ENCODE measurements around the gene RORB. TPM values are rescaled to one million over a fixed set of nuclear protein-coding genes. Genes with fewer than 3 reads are reported as not detected.

Gene RORB
- total and polyA plus RNA-seq, 2 donors (not counting 1 experiment from before 2014, with no cell fraction given), result 0.24 to 4.3 TPM

- Histone ChIP-seq H3K36me3 (ENCODE audit: control insufficient read depth, insufficient read depth, low read length) (no peaks in the 10 kb centered on the region), H3K27me3 (ENCODE audit: control insufficient read depth, insufficient read depth, low read length) (no peaks in the 10 kb centered on the region), H2AFZ (ENCODE audit: low read length) (no peak overlapping the region), H3K4me1 (ENCODE audit: control insufficient read depth, extremely low read depth, insufficient read depth, low read length) (no peaks in the 10 kb centered on the region), H4K20me1 (ENCODE audit: control insufficient read depth, extremely low read depth, insufficient read depth, low read length) (no peaks in the 10 kb centered on the region), H3K4me3 (replicated peaks in 1 of 4; ENCODE audit: control extremely low read depth in 1 of 4, insufficient read depth in 1 of 4, low read depth in 3 of 4, low read length in 4 of 4) (no peak overlapping the region), H3K4me2 (ENCODE audit: extremely low read depth, insufficient read depth, low read length) (no peak overlapping the region), H3K9me3 (ENCODE audit: control insufficient read depth, insufficient read depth, low read depth, low read length) (no peaks in the 10 kb centered on the region), H3K79me2 (ENCODE audit: control insufficient read depth, insufficient read depth, low read length) (no peaks in the 10 kb centered on the region), H3K27ac (ENCODE audit: insufficient read depth, low read length) (no peak overlapping the region), H3K9ac (ENCODE audit: insufficient read depth, low read length) (no peak overlapping the region)
- DNase-seq (ENCODE audit: low read depth in 2 of 2), result no peak
- TF ChIP-seq EZH2 (IDR thresholded peaks at IDR 0.05; ENCODE audit: low read length, missing control alignments) (no peak), CTCF (conservative IDR thresholded peaks at IDR 0.05 in 1 of 2, IDR thresholded peaks at IDR 0.05 in 1 of 2; ENCODE audit: low read depth in 1 of 2, low read length in 2 of 2) (no peak)
These were observed 16.1 kb downstream of the RORB start for GRCh38 chr9:74513221-74513620.

- Histone ChIP-seq H4K20me1 (ENCODE audit: control insufficient read depth, extremely low read depth, insufficient read depth, low read length) (no peaks in the 10 kb centered on the region), H3K9me3 (ENCODE audit: control insufficient read depth, insufficient read depth, low read depth, low read length) (no peaks in the 10 kb centered on the region), H2AFZ (ENCODE audit: low read length) (no peak overlapping the region), H3K27me3 (ENCODE audit: control insufficient read depth, insufficient read depth, low read length) (no peaks in the 10 kb centered on the region), H3K27ac (ENCODE audit: insufficient read depth, low read length) (no peak overlapping the region), H3K4me2 (ENCODE audit: extremely low read depth, insufficient read depth, low read length) (no peak overlapping the region), H3K79me2 (ENCODE audit: control insufficient read depth, insufficient read depth, low read length) (no peaks in the 10 kb centered on the region), H3K4me1 (ENCODE audit: control insufficient read depth, extremely low read depth, insufficient read depth, low read length) (no peaks in the 10 kb centered on the region), H3K9ac (ENCODE audit: insufficient read depth, low read length) (no peak overlapping the region), H3K36me3 (ENCODE audit: control insufficient read depth, insufficient read depth, low read length) (no peaks in the 10 kb centered on the region), H3K4me3 (replicated peaks in 1 of 4; ENCODE audit: control extremely low read depth in 1 of 4, insufficient read depth in 1 of 4, low read depth in 3 of 4, low read length in 4 of 4) (no peak overlapping the region)
- DNase-seq (ENCODE audit: low read depth in 2 of 2), result no peak
- TF ChIP-seq EZH2 (IDR thresholded peaks at IDR 0.05; ENCODE audit: low read length, missing control alignments) (no peak), CTCF (conservative IDR thresholded peaks at IDR 0.05 in 1 of 2, IDR thresholded peaks at IDR 0.05 in 1 of 2; ENCODE audit: low read depth in 1 of 2, low read length in 2 of 2) (no peak)
These were observed 20.1 kb downstream of the RORB start for GRCh38 chr9:74517188-74517587.

- Histone ChIP-seq H3K36me3 (ENCODE audit: control insufficient read depth, insufficient read depth, low read length) (no peaks in the 10 kb centered on the region), H3K9me3 (ENCODE audit: control insufficient read depth, insufficient read depth, low read depth, low read length) (no peaks in the 10 kb centered on the region), H3K4me1 (ENCODE audit: control insufficient read depth, extremely low read depth, insufficient read depth, low read length) (no peaks in the 10 kb centered on the region), H3K4me3 (replicated peaks in 1 of 4; ENCODE audit: control extremely low read depth in 1 of 4, insufficient read depth in 1 of 4, low read depth in 3 of 4, low read length in 4 of 4) (no peak overlapping the region), H3K9ac (ENCODE audit: insufficient read depth, low read length) (no peak overlapping the region), H3K79me2 (ENCODE audit: control insufficient read depth, insufficient read depth, low read length) (no peaks in the 10 kb centered on the region), H3K4me2 (ENCODE audit: extremely low read depth, insufficient read depth, low read length) (no peak overlapping the region), H2AFZ (ENCODE audit: low read length) (no peak overlapping the region), H3K27me3 (ENCODE audit: control insufficient read depth, insufficient read depth, low read length) (no peaks in the 10 kb centered on the region), H3K27ac (ENCODE audit: insufficient read depth, low read length) (no peak overlapping the region), H4K20me1 (ENCODE audit: control insufficient read depth, extremely low read depth, insufficient read depth, low read length) (no peaks in the 10 kb centered on the region)
- TF ChIP-seq CTCF (conservative IDR thresholded peaks at IDR 0.05 in 1 of 2, IDR thresholded peaks at IDR 0.05 in 1 of 2; ENCODE audit: low read depth in 1 of 2, low read length in 2 of 2) (no peak), EZH2 (IDR thresholded peaks at IDR 0.05; ENCODE audit: low read length, missing control alignments) (no peak)
- DNase-seq (ENCODE audit: low read depth in 2 of 2), result no peak
These were observed 22.3 kb downstream of the RORB start for GRCh38 chr9:74519419-74519818.
